ENCODE measurements around the gene GALNT6. TPM values are rescaled to one million over a fixed set of nuclear protein-coding genes. Genes with fewer than 3 reads are reported as not detected.

GALNT6 gene
- total RNA-seq, 1 experiment from 2014 or later = 9.8 TPM

- no peak for DNase-seq
- H3K18ac ChIP-seq (ENCODE audit: insufficient read length, low read depth, low read length) = no peak overlapping the region
Measured at GRCh38 chr12:51397670-51398069, 6.5 kb upstream of the GALNT6 start.

More at GRCh38 chr12:51397670-51398069, 6.5 kb upstream of the GALNT6 start:
- no CpG with 5 or more reads among the region's 4 CpGs for WGBS (ENCODE audit: extremely low coverage, insufficient read length, low lambda C conversion rate)
- H4K5ac ChIP-seq (ENCODE audit: insufficient read length, low read depth, low read length) = no peak overlapping the region
- H3K23me2 ChIP-seq (ENCODE audit: insufficient read length, low read depth, low read length, poor library complexity, severe bottlenecking) = no peaks in the 10 kb centered on the region
- H3K4me2 ChIP-seq (ENCODE audit: insufficient read depth, insufficient read length, low read length) = no peak overlapping the region
- Mint-ChIP-seq H3K4me3 (no peak overlapping the region), H3K4me1 (peaks cover 10 to 16% of the 10 kb centered on the region in 2 experiments), H3K9me3 (no peaks in the 10 kb centered on the region), H3K27ac (no peak overlapping the region), H3K36me3 (ENCODE audit: insufficient read depth in 1 of 3, low read depth in 3 of 3) (peaks cover 3 to 14% (median 9%) of the 10 kb centered on the region in 3 experiments; a peak in 5 of 7 replicates), H3K27me3 (ENCODE audit: low read depth) (no peaks in the 10 kb centered on the region; the same call in 1 of the 2 replicates)
- H4K20me1 ChIP-seq (ENCODE audit: control insufficient read depth, insufficient read depth, insufficient read length) = no peaks in the 10 kb centered on the region
- H3K23ac ChIP-seq (ENCODE audit: insufficient read length, low read depth, low read length) = no peak overlapping the region
- no peak overlapping the region for H3K27ac ChIP-seq (ENCODE audit: insufficient read length, low read depth, low read length)
- H3K9me3 ChIP-seq (ENCODE audit: control insufficient read depth, low read depth, low read length) = no peaks in the 10 kb centered on the region
- H4K91ac ChIP-seq (ENCODE audit: insufficient read length, low read depth, low read length) = no peak overlapping the region
- no peaks in the 10 kb centered on the region for H3K79me2 ChIP-seq (ENCODE audit: insufficient read depth, low read length)
- H3K4ac ChIP-seq (ENCODE audit: low read depth, low read length) = no peak overlapping the region
- H3K14ac ChIP-seq (ENCODE audit: insufficient read depth, low read length) = no peak overlapping the region
- no peak overlapping the region for H2BK15ac ChIP-seq (ENCODE audit: low read depth, low read length)
- H3K9ac ChIP-seq (ENCODE audit: extremely low read depth, insufficient read length, low read length) = no peak overlapping the region
- no peak overlapping the region for H2BK20ac ChIP-seq (ENCODE audit: low read depth, low read length, poor library complexity, severe bottlenecking)
- no peak overlapping the region for H2AK5ac ChIP-seq (ENCODE audit: insufficient read length, low read length)
- no peak overlapping the region for H4K8ac ChIP-seq (replicated peaks; ENCODE audit: insufficient read length, low read depth, low read length)
- H3K27me3 ChIP-seq (ENCODE audit: insufficient read depth, low read length) = no peaks in the 10 kb centered on the region
- no peak overlapping the region for H2BK12ac ChIP-seq (ENCODE audit: insufficient read length, low read depth, low read length)
- no peaks in the 10 kb centered on the region; the same call in 1 of the 2 replicates for H3K4me1 ChIP-seq (ENCODE audit: insufficient read depth, low read length)
- no peak overlapping the region for H2BK120ac ChIP-seq (ENCODE audit: low read depth, low read length, poor library complexity, severe bottlenecking)
- no peak overlapping the region for H2AFZ ChIP-seq (ENCODE audit: low read length)
- no peak overlapping the region for H3K56ac ChIP-seq (ENCODE audit: insufficient read length, low read depth, low read length)
- no peak overlapping the region for H2BK5ac ChIP-seq (ENCODE audit: insufficient read length, low read length)
- TF ChIP-seq CTCF (conservative IDR thresholded peaks at IDR 0.05) = no peak
- H3K79me1 ChIP-seq (ENCODE audit: insufficient read depth, low read depth, low read length, poor library complexity, severe bottlenecking) = no peaks in the 10 kb centered on the region
- no peak overlapping the region for H3T11ph ChIP-seq (ENCODE audit: low read length)

All from H9 (cell line).